ENCODE data around the gene GALNT17. TPM values are rescaled to one million over a fixed set of nuclear protein-coding genes. Genes with fewer than 3 reads are reported as not detected.

GALNT17 gene
- total and polyA plus RNA-seq, 11 donors, result 16.9 to 116 (median 73.1) TPM

- H3K9me3 ChIP-seq, result peaks cover 0 to 27% (median 4%) of the 10 kb centered on the region in 12 donors
- peaks cover 0 to 6% (median 0%) of the 10 kb centered on the region in 12 donors for H3K4me1 ChIP-seq
- no peak overlapping the region for H3K27ac ChIP-seq
- H3K27me3 ChIP-seq, result peaks cover 3 to 40% (median 12%) of the 10 kb centered on the region in 9 donors
- no peak for DNase-seq
- ATAC-seq, result no peak
- intact Hi-C loops (cut with DNase I), result loop anchor here in 8 of 10 donors (2.0 to 10.0 kb wide), 6 partner anchors 738 to 1031 kb away; no protein-coding TSS in a partner anchor
- no peak overlapping the region for H3K4me3 ChIP-seq
- H3K36me3 ChIP-seq, result no peaks in the 10 kb centered on the region
- 34 to 56% (median 41%) methylated on average over 9 of the region's 9 CpGs for WGBS, 4 donors
- no peak for TF ChIP-seq CTCF (IDR thresholded peaks at IDR 0.05)
- no peak for TF ChIP-seq POLR2A (IDR thresholded peaks at IDR 0.05)
These were observed 622.2 kb downstream of the GALNT17 start for GRCh38 chr7:71753956-71754664.

- intact Hi-C loops (cut with DNase I), result loop anchor here in 8 of 10 donors (5.0 to 10.0 kb wide), 5 partner anchors 737 to 1030 kb away; no protein-coding TSS in a partner anchor
- Histone ChIP-seq H3K4me1 (peaks cover 0 to 6% (median 0%) of the 10 kb centered on the region in 12 donors), H3K36me3 (no peaks in the 10 kb centered on the region), H3K4me3 (no peak overlapping the region), H3K27me3 (peaks cover 3 to 40% (median 12%) of the 10 kb centered on the region in 9 donors), H3K27ac (no peak overlapping the region), H3K9me3 (peaks cover 0 to 28% (median 4%) of the 10 kb centered on the region in 12 donors)
- DNase-seq (no peak), ATAC-seq (no peak)
- WGBS, 4 donors, result 81 to 87% (median 83%) methylated on average over 4 of the region's 4 CpGs
- TF ChIP-seq POLR2A (IDR thresholded peaks at IDR 0.05) (no peak), CTCF (IDR thresholded peaks at IDR 0.05) (no peak)
These were observed 622.9 kb downstream of the GALNT17 start for GRCh38 chr7:71754828-71755227.

- no peak for TF ChIP-seq CTCF (IDR thresholded peaks at IDR 0.05)
- TF ChIP-seq POLR2A (IDR thresholded peaks at IDR 0.05), result no peak
- no peak for ATAC-seq
- H3K27me3 ChIP-seq, result no peaks in the 10 kb centered on the region
- no peak for DNase-seq
- no peaks in the 10 kb centered on the region for H3K36me3 ChIP-seq
- H3K4me1 ChIP-seq, result no peaks in the 10 kb centered on the region
- H3K4me3 ChIP-seq, result no peak overlapping the region
- H3K9me3 ChIP-seq, result peaks cover 0 to 50% (median 16%) of the 10 kb centered on the region in 12 donors
- intact Hi-C loops (cut with DNase I), result no loop called here
- no peak overlapping the region for H3K27ac ChIP-seq
These were observed 629.4 kb downstream of the GALNT17 start for GRCh38 chr7:71761336-71761735.

Small RNA genes lying within 50 kb of the gene (microRNA-seq; reads per million reads assigned to microRNA genes)
- gene MIR3914-1 (0 reads per million in 4 donors), gene MIR3914-2 (0 reads per million in 4 donors)

Measured in heart left ventricle (tissue), 16 donors.